Gastroesophageal sphincter (tissue), 4 donors: ENCODE measurements around the gene LMO4. TPM values are rescaled to one million over a fixed set of nuclear protein-coding genes. Genes with fewer than 3 reads are reported as not detected.
A peak's percentile ranks its signal among the peaks of the same experiment; 100 is the strongest.

Experiments used
- ATAC-seq: fragments of 150-250 bp; one replicate; pipeline ENCODE4 v1.9.1; 2016; ENCODE audit warnings: mild to moderate bottlenecking, moderate library complexity
- H3K27ac ChIP-seq, 4 donors: fragments of 200-600 bp; sonication (generic) in 3 of 4; 1 replicate in 3 of 4; 2 replicates in 1 of 4; pipeline ENCODE4 v1.5.1; 2016 to 2019
- H3K27me3 ChIP-seq: fragments of 200-600 bp; sonication (generic); one replicate; pipeline ENCODE4 v1.5.1; 2019
- H3K36me3 ChIP-seq, 2 donors: fragments of 200-600 bp; sonication (generic); one replicate each; pipeline ENCODE4 v1.5.1; 2019; ENCODE audit warnings: control low read depth in 1 of 2
- H3K4me1 ChIP-seq, 3 donors: fragments of 200-600 bp; sonication (generic); 1 replicate in 2 of 3; 2 replicates in 1 of 3; pipeline ENCODE4 v1.5.1; 2016 to 2019; ENCODE audit warnings: control low read depth in 2 of 3
- H3K4me3 ChIP-seq, 2 donors: fragments of 200-600 bp; sonication (generic); one replicate each; pipeline ENCODE4 v1.5.1; 2019; ENCODE audit warnings: mild to moderate bottlenecking in 1 of 2, moderate library complexity in 1 of 2
- H3K9me3 ChIP-seq, 3 donors: fragments of 200-600 bp; sonication (generic); one replicate each; pipeline ENCODE4 v1.5.1; 2017 to 2019; ENCODE audit warnings: control low read depth in 2 of 3
- EP300 ChIP-seq: sonication (generic); formaldehyde crosslinking; IDR thresholded peaks from one replicate; pipeline ENCODE4 v1.6.1; 2017; ENCODE audit warnings: antibody characterized with exemption, mild to moderate bottlenecking
- POLR2A ChIP-seq, 2 donors: fragments of 450-650 bp; IDR thresholded peaks; one replicate each; pipeline ENCODE4 v1.6.1; 2017; ENCODE audit warnings: antibody characterized with exemption in 2 of 2, mild to moderate bottlenecking in 2 of 2, moderate library complexity in 1 of 2
- POLR2AphosphoS5 ChIP-seq: sonication (generic); formaldehyde crosslinking; IDR thresholded peaks from one replicate; pipeline ENCODE4 v1.6.1; 2017; ENCODE audit warnings: antibody characterized with exemption
- WGBS, 2 donors: methylation state at CpG; one replicate each; pipeline ENCODE4 v1.1.5; 2018; ENCODE audit warnings: low coverage in 1 of 2; 5-methylcytosine and 5-hydroxymethylcytosine counted together
- total RNA-seq, 4 donors: library from RNA; depleted of rRNA; stranded (reverse); fragments of >200 nt; gene quantifications; one replicate each; pipeline ENCODE4 v1.1.0, GENCODE V29; 2016
- TF ChIP-seq, protein P1 (sequence below), 4 experiments: fragments of 200-600 bp in 2 of 4; fragments of 450-650 bp in 2 of 4; sonication (generic) in 1 of 4; IDR thresholded peaks; one replicate each; pipeline ENCODE4 v1.5.1; 2017 to 2019; ENCODE audit warnings: antibody characterized with exemption in 4 of 4, mild to moderate bottlenecking in 2 of 4, moderate library complexity in 2 of 4

Gene LMO4
- total RNA-seq, 4 donors from 2014 or later, result 44.7 to 166 (median 66.3) TPM

DNA sequence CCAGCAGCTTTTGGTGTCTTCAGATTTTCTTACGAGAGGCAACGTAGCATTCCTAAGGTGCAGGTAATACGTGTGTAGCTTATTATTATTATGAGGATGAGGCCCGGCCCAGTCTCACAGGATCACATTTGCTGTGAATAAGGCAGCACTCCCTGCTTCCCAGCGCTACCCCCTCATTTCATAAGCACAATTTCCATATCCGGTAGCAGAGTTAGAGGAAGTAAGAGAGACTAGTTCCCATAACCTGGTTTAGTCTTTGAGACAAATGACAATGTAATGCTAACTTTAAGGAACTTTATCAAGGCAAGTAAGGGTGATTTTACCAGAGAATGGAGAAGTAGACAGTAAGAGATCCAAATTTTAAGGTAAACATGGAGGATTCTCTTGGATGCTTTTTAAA is 14.6 kb upstream of the LMO4 start:
- no peak for ATAC-seq
- Histone ChIP-seq H3K27me3 (no peaks in the 10 kb centered on the region), H3K4me1 (no peaks in the 10 kb centered on the region), H3K4me3 (no peak overlapping the region), H3K27ac (no peak overlapping the region), H3K36me3 (no peaks in the 10 kb centered on the region), H3K9me3 (no peaks in the 10 kb centered on the region)
- TF ChIP-seq POLR2A (IDR thresholded peaks at IDR 0.05) (no peak), POLR2AphosphoS5 (no peak), EP300 (no peak)
- TF ChIP-seq, protein P1, sequence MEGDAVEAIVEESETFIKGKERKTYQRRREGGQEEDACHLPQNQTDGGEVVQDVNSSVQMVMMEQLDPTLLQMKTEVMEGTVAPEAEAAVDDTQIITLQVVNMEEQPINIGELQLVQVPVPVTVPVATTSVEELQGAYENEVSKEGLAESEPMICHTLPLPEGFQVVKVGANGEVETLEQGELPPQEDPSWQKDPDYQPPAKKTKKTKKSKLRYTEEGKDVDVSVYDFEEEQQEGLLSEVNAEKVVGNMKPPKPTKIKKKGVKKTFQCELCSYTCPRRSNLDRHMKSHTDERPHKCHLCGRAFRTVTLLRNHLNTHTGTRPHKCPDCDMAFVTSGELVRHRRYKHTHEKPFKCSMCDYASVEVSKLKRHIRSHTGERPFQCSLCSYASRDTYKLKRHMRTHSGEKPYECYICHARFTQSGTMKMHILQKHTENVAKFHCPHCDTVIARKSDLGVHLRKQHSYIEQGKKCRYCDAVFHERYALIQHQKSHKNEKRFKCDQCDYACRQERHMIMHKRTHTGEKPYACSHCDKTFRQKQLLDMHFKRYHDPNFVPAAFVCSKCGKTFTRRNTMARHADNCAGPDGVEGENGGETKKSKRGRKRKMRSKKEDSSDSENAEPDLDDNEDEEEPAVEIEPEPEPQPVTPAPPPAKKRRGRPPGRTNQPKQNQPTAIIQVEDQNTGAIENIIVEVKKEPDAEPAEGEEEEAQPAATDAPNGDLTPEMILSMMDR (IDR thresholded peaks at IDR 0.05), result no peak
- WGBS, 2 donors, result 96% methylated on average over 5 to 6 of the region's 6 CpGs

DNA sequence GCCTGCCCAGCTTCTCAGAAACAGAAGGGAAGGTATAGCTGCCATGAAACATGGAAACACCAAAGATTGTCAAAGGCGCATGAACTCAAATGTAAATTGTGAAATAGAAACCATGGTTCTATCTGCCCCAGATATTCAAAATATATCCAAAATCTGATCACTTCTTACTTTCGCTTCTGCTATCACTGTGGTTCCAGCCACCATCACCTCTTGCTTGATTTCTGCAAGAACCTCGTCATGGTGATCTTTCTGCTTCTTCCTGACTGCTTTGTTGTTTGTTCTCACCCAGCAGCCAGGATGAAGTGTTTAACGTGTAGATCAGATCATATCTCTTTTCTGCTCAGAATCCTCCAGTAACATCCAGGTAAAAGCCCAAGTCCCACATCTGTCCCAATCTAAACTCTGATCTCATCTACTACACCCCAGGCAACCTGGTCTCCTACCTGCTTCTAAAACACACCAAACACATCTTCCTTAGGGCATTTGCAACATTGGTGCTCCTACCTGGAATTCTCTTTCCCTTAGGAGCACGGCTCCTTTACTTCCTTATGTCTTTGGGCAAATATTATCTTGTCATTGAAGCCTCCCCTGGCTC is 10.5 kb upstream of the LMO4 start:
- no peaks in the 10 kb centered on the region for H3K27me3 ChIP-seq
- no peaks in the 10 kb centered on the region for H3K9me3 ChIP-seq
- TF ChIP-seq, protein P1 (IDR thresholded peaks at IDR 0.05), result no peak
- TF ChIP-seq POLR2AphosphoS5, result no peak
- no peak for TF ChIP-seq POLR2A (IDR thresholded peaks at IDR 0.05)
- no peak overlapping the region for H3K27ac ChIP-seq
- 85 to 89% methylated on average over 5 of the region's 5 CpGs for WGBS, 2 donors
- H3K36me3 ChIP-seq, result no peaks in the 10 kb centered on the region
- H3K4me3 ChIP-seq, result no peak overlapping the region
- ATAC-seq, result no peak
- H3K4me1 ChIP-seq, result no peaks in the 10 kb centered on the region

DNA sequence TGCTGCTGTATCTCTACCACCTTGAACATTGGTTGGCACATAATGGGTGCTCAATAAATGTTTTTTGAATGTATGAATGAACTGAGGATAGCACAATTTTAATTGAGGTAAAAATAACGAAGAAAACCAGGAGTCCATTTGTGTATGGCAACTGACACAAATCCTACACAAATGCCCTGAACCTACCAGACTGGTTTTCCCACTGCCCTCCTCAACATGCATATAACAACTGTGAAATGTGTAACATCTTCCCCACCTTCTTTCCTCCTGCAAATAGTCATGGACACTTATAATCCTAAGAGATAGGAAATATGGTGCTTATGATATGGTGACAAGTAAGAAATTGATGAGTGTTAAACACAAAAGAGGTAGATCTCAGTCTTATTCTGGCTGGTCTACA is 9.9 kb upstream of the LMO4 start:
- Histone ChIP-seq H3K27ac (no peak overlapping the region), H3K9me3 (no peaks in the 10 kb centered on the region), H3K4me3 (no peak overlapping the region), H3K27me3 (no peaks in the 10 kb centered on the region), H3K36me3 (no peaks in the 10 kb centered on the region), H3K4me1 (no peaks in the 10 kb centered on the region)
- no peak for ATAC-seq
- TF ChIP-seq EP300, result no peak
- TF ChIP-seq, protein P1 (IDR thresholded peaks at IDR 0.05), result no peak
- WGBS, 2 donors, result 88 to 100% methylated on average over 1 of the region's 1 CpG

DNA sequence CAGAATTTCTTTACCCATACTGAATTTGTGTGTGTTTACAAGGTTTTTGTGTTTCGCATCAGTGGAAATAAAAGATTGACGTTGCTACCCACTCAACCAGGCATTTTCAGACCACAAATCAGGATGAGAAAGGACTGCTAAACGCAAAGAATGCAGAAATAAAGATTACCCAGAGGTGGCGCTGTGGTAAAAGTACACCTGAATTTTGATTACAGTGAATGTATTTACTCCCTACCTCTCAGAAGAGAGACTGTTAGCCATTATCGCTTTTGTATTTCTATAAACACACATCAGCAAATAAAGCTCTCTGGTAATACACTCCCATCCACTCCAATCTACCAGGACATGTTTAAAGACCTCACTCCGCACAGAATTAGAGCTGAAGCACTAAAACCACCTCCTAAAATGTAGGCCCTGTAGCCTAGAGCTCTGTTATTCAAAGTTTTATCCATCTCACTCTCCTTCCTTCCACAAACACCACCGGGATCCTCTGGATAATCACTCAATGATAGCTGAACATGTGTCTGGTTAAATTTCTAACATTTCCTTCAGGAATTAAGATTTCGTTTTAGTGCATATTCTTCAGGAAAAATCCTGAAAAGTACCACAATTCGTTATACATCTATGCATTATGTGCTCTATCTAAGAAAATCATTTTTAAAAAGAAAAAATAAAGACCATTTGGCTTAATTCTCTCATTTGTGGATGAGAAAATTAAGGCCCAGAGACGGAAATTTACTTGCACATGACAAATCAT is 2.5 kb upstream of the LMO4 start:
- Histone ChIP-seq H3K4me1 (peaks cover 0 to 21% (median 9%) of the 10 kb centered on the region in 3 donors), H3K36me3 (no peaks in the 10 kb centered on the region), H3K27ac (peak overlapping the region in 3 of 4 donors; percentile 32 to 99 (median 51)), H3K27me3 (no peaks in the 10 kb centered on the region), H3K9me3 (no peaks in the 10 kb centered on the region), H3K4me3 (no peak overlapping the region)
- no peak for ATAC-seq
- TF ChIP-seq POLR2AphosphoS5, result no peak
- TF ChIP-seq, protein P1 (IDR thresholded peaks at IDR 0.05), result peak; percentile 64 to 82 (median 78)
- WGBS, 2 donors, result 38 to 45% methylated on average over 10 of the region's 10 CpGs
